Thyroid gland (tissue), 4 donors: ENCODE data around the gene KBTBD12.

ENCODE experiments used
- CTCF ChIP-seq, 6 experiments: fragments of 200-600 bp in 3 of 6; fragments of 450-650 bp in 3 of 6; sonication (generic) in 3 of 6; IDR thresholded peaks; one replicate each; pipeline ENCODE4 v1.5.1; 2016 to 2019; ENCODE audit warnings: antibody characterized with exemption in 6 of 6, mild to moderate bottlenecking in 2 of 6, inconsistent platforms in 1 of 6, moderate library complexity in 1 of 6
- POLR2A ChIP-seq, 2 donors: fragments of 450-650 bp; IDR thresholded peaks; one replicate each; pipeline ENCODE4 v1.6.1; 2017; ENCODE audit warnings: antibody characterized with exemption in 2 of 2, mild to moderate bottlenecking in 2 of 2, moderate library complexity in 1 of 2

GRCh38 chr3:127992127-127992526, 77.1 kb downstream of the KBTBD12 start:
- TF ChIP-seq POLR2A (IDR thresholded peaks at IDR 0.05) (no peak), CTCF (IDR thresholded peaks at IDR 0.05) (no peak)
